Breast epithelium (tissue), 3 donors: Measurements from ENCODE around the gene MACC1.

Source experiments
- POLR2A ChIP-seq: fragments of 450-650 bp; IDR thresholded peaks from one replicate; pipeline ENCODE4 v1.6.1; 2016; ENCODE audit warnings: antibody characterized with exemption, mild to moderate bottlenecking, moderate library complexity
- POLR2AphosphoS5 ChIP-seq, 3 donors: sonication (generic); formaldehyde crosslinking; IDR thresholded peaks; one replicate each; pipeline ENCODE4 v1.6.1; 2017; ENCODE audit warnings: antibody characterized with exemption in 3 of 3

DNA sequence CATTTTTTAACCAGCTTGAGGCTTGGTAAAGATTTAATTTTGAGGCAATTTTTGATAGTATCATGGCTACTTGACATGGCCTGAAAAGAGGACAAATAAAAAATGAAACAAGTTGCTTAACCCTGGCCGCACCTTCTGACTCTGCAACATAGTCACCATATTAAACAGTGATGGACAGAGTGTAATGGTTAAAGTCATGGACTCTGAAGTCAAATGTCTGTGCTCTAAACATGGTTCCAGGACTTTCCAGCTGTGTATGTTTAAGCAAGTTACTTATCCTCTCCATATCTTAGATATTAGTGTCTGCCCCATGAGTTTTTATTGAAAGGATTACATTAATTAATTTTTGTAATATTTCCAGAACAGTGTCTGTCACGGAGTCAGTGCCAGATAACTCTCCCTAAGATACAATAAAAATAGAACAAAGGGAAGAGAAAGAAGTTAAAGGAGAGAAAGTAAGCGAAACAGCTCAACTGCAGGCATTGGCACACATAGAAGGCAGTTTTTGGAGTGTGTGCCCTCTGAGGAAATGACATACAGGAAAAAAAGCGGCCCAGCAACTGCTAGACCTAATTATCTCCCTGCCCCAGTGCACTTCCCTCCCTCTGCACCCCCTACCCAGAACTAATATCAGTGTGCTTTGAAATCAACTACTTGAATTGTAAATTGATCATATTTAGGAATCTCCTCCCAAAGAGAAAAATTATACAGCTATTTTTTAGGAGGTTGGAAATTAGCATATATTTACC, 65.3 kb downstream of the MACC1 start:
- TF ChIP-seq POLR2AphosphoS5 (IDR thresholded peaks at IDR 0.05) (no peak), POLR2A (no peak)
